IMR-90 (cell line): ENCODE results near the gene HCN2. TPM values are rescaled to one million over a fixed set of nuclear protein-coding genes. Genes with fewer than 3 reads are reported as not detected.

ENCODE experiments used
- ATAC-seq: fragments of 200-7000 bp; cut with Tn5 transposase; 2 replicates; pipeline ENCODE4 v1.9.1; 2020; ENCODE audit warnings: low read depth, mild to moderate bottlenecking, moderate library complexity
- BruUV-seq: library from RNA; stranded (reverse); fragments of 400-500 nt; replicated peaks from 2 replicates; lab custom pipeline; 2021; lab: Mats Ljungman, UMichigan
- CTCF ChIA-PET: fragments of 300-600 bp; formaldehyde crosslinking; extraction: SDS; loops from one replicate; lab custom pipeline; 2021; ENCODE audit warnings: antibody characterized with exemption; lab: Yijun Ruan, JAX
- POLR2A ChIA-PET: fragments of 300-600 bp; sonication (Branson Sonifier 250); formaldehyde crosslinking; loops from one replicate; lab custom pipeline; 2022; ENCODE audit warnings: antibody characterized with exemption; ENCODE audit not compliant: unreplicated experiment; lab: Charles Lee
- DNase-seq: peaks from one replicate; pipeline ENCODE4 v3.0.0; 2013
- H2AFZ ChIP-seq: replicated peaks from 2 replicates; pipeline ENCODE3; 2013; ENCODE audit warnings: low read length, mild to moderate bottlenecking; ENCODE audit not compliant: poor library complexity
- H2AK5ac ChIP-seq: 2 replicates; pipeline ENCODE4 v1.6.1; 2013; ENCODE audit warnings: low read depth, low read length, inconsistent platforms
- H2AK9ac ChIP-seq: replicated peaks from 2 replicates; pipeline ENCODE3; 2013; ENCODE audit warnings: mild to moderate bottlenecking, low read depth, low read length, moderate library complexity; ENCODE audit not compliant: poor library complexity
- H2BK120ac ChIP-seq: 2 replicates; pipeline ENCODE4 v1.6.1; 2013; ENCODE audit warnings: low read depth, low read length, inconsistent platforms
- H2BK15ac ChIP-seq: 3 replicates; pipeline ENCODE4 v1.6.1; 2013; ENCODE audit warnings: low read depth, low read length, inconsistent platforms
- H2BK20ac ChIP-seq: 2 replicates; pipeline ENCODE4 v1.6.1; 2013; ENCODE audit warnings: low read depth, mild to moderate bottlenecking, inconsistent platforms, low read length, moderate library complexity
- H2BK5ac ChIP-seq: 2 replicates; pipeline ENCODE4 v1.6.1; 2013; ENCODE audit warnings: mild to moderate bottlenecking, low read depth, low read length, inconsistent platforms; ENCODE audit not compliant: poor library complexity, severe bottlenecking
- H3K14ac ChIP-seq: replicated peaks from 2 replicates; pipeline ENCODE4 v1.6.1; 2013; ENCODE audit warnings: low read depth, low read length, inconsistent platforms
- H3K18ac ChIP-seq: 2 replicates; pipeline ENCODE4 v1.6.1; 2013; ENCODE audit warnings: low read depth, low read length, control low read depth
- H3K23ac ChIP-seq: 2 replicates; pipeline ENCODE4 v1.6.1; 2013; ENCODE audit warnings: low read depth, low read length, inconsistent platforms
- H3K27ac ChIP-seq: 2 replicates; pipeline ENCODE4 v1.5.1; 2013; ENCODE audit warnings: mild to moderate bottlenecking, control low read depth, low read length; ENCODE audit not compliant: insufficient read depth
- H3K27me3 ChIP-seq: 2 replicates; pipeline ENCODE4 v1.6.1; 2013; ENCODE audit warnings: low read length; ENCODE audit not compliant: control insufficient read depth, insufficient read depth
- H3K36me3 ChIP-seq: 2 replicates; pipeline ENCODE4 v1.6.1; 2013; ENCODE audit warnings: low read length, mixed read lengths; ENCODE audit not compliant: control insufficient read depth, insufficient read depth
- H3K4ac ChIP-seq: 2 replicates; pipeline ENCODE4 v1.6.1; 2013; ENCODE audit warnings: low read depth, low read length, inconsistent platforms
- H3K4me1 ChIP-seq: 2 replicates; pipeline ENCODE4 v1.6.1; 2013; ENCODE audit warnings: low read length, mixed read lengths; ENCODE audit not compliant: control insufficient read depth, insufficient read depth
- H3K4me2 ChIP-seq: 2 replicates; pipeline ENCODE4 v1.6.1; 2013; ENCODE audit warnings: low read depth, mild to moderate bottlenecking, control low read depth, low read length, moderate library complexity
- H3K4me3 ChIP-seq: 2 replicates; pipeline ENCODE4 v1.5.1; 2013; ENCODE audit warnings: low read depth, mild to moderate bottlenecking, control low read depth, low read length, moderate library complexity; ENCODE audit not compliant: insufficient read depth
- H3K56ac ChIP-seq: 2 replicates; pipeline ENCODE4 v1.6.1; 2013; ENCODE audit warnings: low read length, inconsistent platforms; ENCODE audit not compliant: insufficient read depth; ENCODE audit errors: extremely low read depth
- H3K79me1 ChIP-seq, 2 experiments: 2 replicates each; pipeline ENCODE4 v1.6.1; 2013; ENCODE audit warnings: low read length in 2 of 2, inconsistent platforms in 1 of 2, low read depth in 1 of 2
- H3K9ac ChIP-seq: 2 replicates; pipeline ENCODE4 v1.6.1; 2013; ENCODE audit warnings: low read depth, low read length, control low read depth
- H3K9me1 ChIP-seq: 2 replicates; pipeline ENCODE4 v1.6.1; 2013; ENCODE audit warnings: low read length, inconsistent platforms; ENCODE audit not compliant: insufficient read depth
- H3K9me3 ChIP-seq: 2 replicates; pipeline ENCODE4 v1.6.1; 2013; ENCODE audit warnings: low read length; ENCODE audit not compliant: control insufficient read depth, insufficient read depth
- H4K20me1 ChIP-seq: 2 replicates; pipeline ENCODE4 v1.6.1; 2013; ENCODE audit warnings: low read length, inconsistent platforms; ENCODE audit not compliant: insufficient read depth
- H4K5ac ChIP-seq: 2 replicates; pipeline ENCODE4 v1.6.1; 2013; ENCODE audit warnings: mild to moderate bottlenecking, low read depth, low read length, control low read depth
- H4K8ac ChIP-seq, 2 experiments: 2 replicates each; pipeline ENCODE4 v1.6.1; 2013; ENCODE audit warnings: low read depth in 2 of 2, low read length in 2 of 2, control low read depth in 1 of 2, inconsistent platforms in 1 of 2
- H4K91ac ChIP-seq: 2 replicates; pipeline ENCODE4 v1.6.1; 2013; ENCODE audit warnings: low read depth, low read length, inconsistent platforms; ENCODE audit not compliant: insufficient read depth
- BHLHE40 ChIP-seq: fragments of 150-350 bp; IDR thresholded peaks from 2 replicates; pipeline ENCODE4 v1.6.1; 2016; ENCODE audit warnings: mild to moderate bottlenecking, low read depth, low read length
- CEBPB ChIP-seq: IDR thresholded peaks from 2 replicates; pipeline ENCODE4 v1.6.1; 2012; ENCODE audit warnings: low read depth, low read length, improper control_type of control experiment
- CHD1 ChIP-seq: IDR thresholded peaks from 2 replicates; pipeline ENCODE4 v1.6.1; 2012; ENCODE audit warnings: low read depth, low read length, improper control_type of control experiment
- CTCF ChIP-seq: conservative IDR thresholded peaks from 2 replicates; pipeline ENCODE4 v1.5.1; 2012; ENCODE audit warnings: mild to moderate bottlenecking, low read depth, low read length, improper control_type of control experiment
- ELK1 ChIP-seq: fragments of 150-350 bp; IDR thresholded peaks from 2 replicates; pipeline ENCODE4 v1.6.1; 2016; ENCODE audit warnings: low read depth, mild to moderate bottlenecking, low read length, moderate library complexity, borderline replicate concordance
- FOS ChIP-seq: fragments of 150-350 bp; IDR thresholded peaks from 2 replicates; pipeline ENCODE4 v1.6.1; 2016; ENCODE audit warnings: low read depth, low read length
- MAFK ChIP-seq: IDR thresholded peaks from 2 replicates; pipeline ENCODE4 v1.6.1; 2012; ENCODE audit warnings: low read depth, low read length, improper control_type of control experiment
- MAZ ChIP-seq: IDR thresholded peaks from 2 replicates; pipeline ENCODE4 v1.6.1; 2012; ENCODE audit warnings: low read depth, mild to moderate bottlenecking, low read length, improper control_type of control experiment, moderate library complexity, borderline replicate concordance
- MXI1 ChIP-seq: IDR thresholded peaks from 2 replicates; pipeline ENCODE4 v1.6.1; 2012; ENCODE audit warnings: low read depth, mild to moderate bottlenecking, low read length, moderate library complexity, borderline replicate concordance
- NFE2L2 ChIP-seq: fragments of 150-350 bp; IDR thresholded peaks from 2 replicates; pipeline ENCODE4 v1.6.1; 2016; ENCODE audit warnings: low read depth, mild to moderate bottlenecking, low read length
- POLR2A ChIP-seq: IDR thresholded peaks from 2 replicates; pipeline ENCODE4 v1.6.1; 2012; ENCODE audit warnings: mild to moderate bottlenecking, low read depth, low read length
- RAD21 ChIP-seq: IDR thresholded peaks from 2 replicates; pipeline ENCODE4 v1.6.1; 2012; ENCODE audit warnings: low read length, improper control_type of control experiment
- RCOR1 ChIP-seq: IDR thresholded peaks from 2 replicates; pipeline ENCODE4 v1.6.1; 2012; ENCODE audit warnings: mild to moderate bottlenecking, low read length, improper control_type of control experiment; ENCODE audit not compliant: insufficient replicate concordance
- RFX5 ChIP-seq: IDR thresholded peaks from 2 replicates; pipeline ENCODE4 v1.8.0; 2012; ENCODE audit warnings: low read depth, mild to moderate bottlenecking, low read length, moderate library complexity
- SMC3 ChIP-seq: fragments of 150-350 bp; IDR thresholded peaks from 2 replicates; pipeline ENCODE4 v1.6.1; 2016; ENCODE audit warnings: low read depth, mild to moderate bottlenecking, antibody characterized with exemption, low read length, moderate library complexity
- USF2 ChIP-seq: fragments of 150-350 bp; IDR thresholded peaks from 2 replicates; pipeline ENCODE4 v1.6.1; 2017; ENCODE audit warnings: mild to moderate bottlenecking, antibody characterized with exemption, low read length, low read depth
- WGBS, 2 experiments: methylation state at CpG; one replicate each; pipeline versions ENCODE4 v1.1.5 to v1.1.7; 2013; ENCODE audit warnings: missing lambda C conversion rate in 2 of 2; ENCODE audit not compliant: insufficient read length in 1 of 2; ENCODE audit errors: extremely low coverage in 2 of 2; 5-methylcytosine and 5-hydroxymethylcytosine counted together
- dilution Hi-C: fragments of 300-500 bp; cut with HindIII; formaldehyde crosslinking; loops from one replicate; pipeline ENCODE4 v1.14.3; 2018; ENCODE audit warnings: low sequenced_read_pairs; ENCODE audit not compliant: unreplicated experiment
- in situ Hi-C: fragments of 300-500 bp; cut with MboI; formaldehyde crosslinking; loops from 3 replicates; pipeline ENCODE4 v1.14.3; 2019; ENCODE audit warnings: low sequenced_read_pairs, inconsistent platforms, mixed read lengths
- intact Hi-C: fragments of 100-400 bp; cut with micrococcal nuclease; formaldehyde crosslinking; loops from 2 replicates; pipeline ENCODE4 v1.10.0; 2022
- polyA plus RNA-seq, 3 experiments: library from polyadenylated mRNA; depleted of rRNA; stranded (reverse); fragments of >200 nt; gene quantifications; 2 replicates each; pipeline ENCODE4 v1.2.3, GENCODE V29; 2012; ENCODE audit warnings: low replicate concordance in 1 of 3
- total RNA-seq: library from RNA; depleted of rRNA; stranded (reverse); fragments of >200 nt; gene quantifications from 2 replicates; pipeline ENCODE4 v1.2.3, GENCODE V29; 2012

Gene HCN2
- total and polyA plus RNA-seq, 2 of the 4 experiments (the other 2 are of a cell fraction) = 0.72 to 2.6 TPM

GRCh38 chr19:555474-555808 is 34.2 kb upstream of the HCN2 start:
- H2AK5ac ChIP-seq = no peak overlapping the region
- dilution Hi-C loops = no loop called here
- no peaks in the 10 kb centered on the region for H3K9me1 ChIP-seq
- H2BK120ac ChIP-seq = no peak overlapping the region
- H3K79me1 ChIP-seq = no peaks in the 10 kb centered on the region
- no peak overlapping the region for H4K5ac ChIP-seq
- no peak overlapping the region for H3K9ac ChIP-seq
- no peak overlapping the region for H3K4me2 ChIP-seq
- no peak overlapping the region for H2AFZ ChIP-seq
- no peak for TF ChIP-seq RFX5
- no peak for TF ChIP-seq RAD21
- TF ChIP-seq SMC3 = no peak
- TF ChIP-seq CHD1 = no peak
- no peak for TF ChIP-seq MAFK
- no peak for TF ChIP-seq FOS
- no peak for TF ChIP-seq MXI1
- TF ChIP-seq CEBPB = no peak
- no peak for TF ChIP-seq ELK1
- TF ChIP-seq BHLHE40 = no peak
- no peak for TF ChIP-seq CTCF
- TF ChIP-seq POLR2A = no peak
- TF ChIP-seq NFE2L2 = no peak
- no peak for TF ChIP-seq RCOR1
- no peak for TF ChIP-seq USF2
- TF ChIP-seq MAZ = no peak
- no peak overlapping the region for H3K4me3 ChIP-seq
- ATAC-seq (no peak), DNase-seq (no peak)
- POLR2A ChIA-PET = no interaction called here
- CTCF ChIA-PET = no interaction called here
- no peak overlapping the region for H3K14ac ChIP-seq
- no peak overlapping the region for H2BK20ac ChIP-seq
- H3K23ac ChIP-seq = no peak overlapping the region
- no peak overlapping the region for H3K56ac ChIP-seq
- no peak overlapping the region for H3K18ac ChIP-seq
- no TSS peak for BruUV-seq
- no peak overlapping the region for H3K4ac ChIP-seq
- H4K20me1 ChIP-seq = no peaks in the 10 kb centered on the region
- peaks cover 7% of the 10 kb centered on the region; the same call in 1 of the 2 replicates for H3K4me1 ChIP-seq
- no peak overlapping the region for H4K8ac ChIP-seq
- H2BK5ac ChIP-seq = no peak overlapping the region
- H3K27me3 ChIP-seq = no peaks in the 10 kb centered on the region
- no peak overlapping the region for H2BK15ac ChIP-seq
- in situ Hi-C loops = no loop called here
- no peak overlapping the region for H3K27ac ChIP-seq
- intact Hi-C loops = no loop called here
- H3K36me3 ChIP-seq = no peaks in the 10 kb centered on the region
- WGBS, 2 experiments = no CpG with 5 or more reads among the region's 14 CpGs
- no peak overlapping the region for H2AK9ac ChIP-seq
- no peaks in the 10 kb centered on the region for H3K9me3 ChIP-seq
- H4K91ac ChIP-seq = no peak overlapping the region
